ENCODE results near the gene SPEN. TPM values are rescaled to one million over a fixed set of nuclear protein-coding genes. Genes with fewer than 3 reads are reported as not detected.

Gene SPEN
- polyA plus RNA-seq, 1 donor (not counting 4 experiments of a cell fraction or from before 2014, with no cell fraction given), result 8.9 TPM

DNA sequence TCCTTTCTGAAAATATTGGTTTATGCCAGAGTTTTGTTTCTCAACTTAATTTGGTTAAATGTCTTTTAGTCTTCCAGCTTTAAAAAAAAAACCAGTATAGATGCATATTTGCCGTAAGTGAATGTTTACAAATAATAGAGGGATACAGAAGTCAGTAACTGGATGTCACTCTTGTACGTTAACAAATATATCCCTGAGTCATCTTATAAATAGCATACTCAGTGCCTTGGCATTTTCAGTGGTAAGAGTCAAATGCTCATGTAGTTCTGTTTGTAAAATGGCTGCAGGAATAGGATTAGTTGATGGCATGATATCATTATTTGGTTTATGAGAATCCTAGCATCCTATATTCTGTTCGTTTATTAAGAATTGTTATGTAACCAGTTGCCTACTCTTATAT lies 55.4 kb downstream of the SPEN start:
- Histone ChIP-seq H3K9ac (ENCODE audit: control insufficient read depth, extremely low read depth, insufficient read depth, low read length) (no peak overlapping the region), H3K4me3 (ENCODE audit: control insufficient read depth in 2 of 3, extremely low read depth in 1 of 3, insufficient read depth in 2 of 3, low read depth in 1 of 3, low read length in 3 of 3) (no peak overlapping the region), H3K36me3 (ENCODE audit: control insufficient read depth in 2 of 2, extremely low read depth in 1 of 2, insufficient read depth in 2 of 2, low read length in 2 of 2) (peaks cover 1 to 6% of the 10 kb centered on the region in 2 experiments), H3K9me3 (ENCODE audit: control insufficient read depth, low read depth, low read length) (no peaks in the 10 kb centered on the region), H2AFZ (ENCODE audit: control insufficient read depth, low read length) (no peak overlapping the region), H4K20me1 (ENCODE audit: control insufficient read depth, extremely low read depth, insufficient read depth, low read length) (peaks cover 3% of the 10 kb centered on the region), H3K4me1 (ENCODE audit: control insufficient read depth, extremely low read depth, insufficient read depth, low read length) (peaks cover 14% of the 10 kb centered on the region), H3K27me3 (ENCODE audit: control insufficient read depth, extremely low read depth, insufficient read depth, low read length) (no peaks in the 10 kb centered on the region), H3K27ac (ENCODE audit: control insufficient read depth, insufficient read depth, low read length) (peak overlapping the region; percentile 45), H3K79me2 (ENCODE audit: control insufficient read depth, insufficient read depth, low read length) (peaks cover 97% of the 10 kb centered on the region), H3K4me2 (ENCODE audit: control insufficient read depth, extremely low read depth, insufficient read depth, low read depth, low read length) (no peak overlapping the region), H3K9me1 (ENCODE audit: control insufficient read depth, extremely low read depth, insufficient read depth, low read length) (no peaks in the 10 kb centered on the region)
- dilution Hi-C loops (cut with MboI; ENCODE audit: extremely low pct_ligation_motif_present, low sequenced_read_pairs), result no loop called here
- TF ChIP-seq EZH2 (IDR thresholded peaks at IDR 0.05; ENCODE audit: low read length) (no peak), CTCF (optimal IDR thresholded peaks at IDR 0.05 in 1 of 3, IDR thresholded peaks at IDR 0.05 in 1 of 3, conservative IDR thresholded peaks at IDR 0.05 in 1 of 3; ENCODE audit: extremely low read depth in 1 of 3, insufficient read depth in 2 of 3, low read length in 3 of 3) (no peak)
- FAIRE-seq, result no peak
- DNase-seq (ENCODE audit: low read depth, low spot score), result no peak

DNA sequence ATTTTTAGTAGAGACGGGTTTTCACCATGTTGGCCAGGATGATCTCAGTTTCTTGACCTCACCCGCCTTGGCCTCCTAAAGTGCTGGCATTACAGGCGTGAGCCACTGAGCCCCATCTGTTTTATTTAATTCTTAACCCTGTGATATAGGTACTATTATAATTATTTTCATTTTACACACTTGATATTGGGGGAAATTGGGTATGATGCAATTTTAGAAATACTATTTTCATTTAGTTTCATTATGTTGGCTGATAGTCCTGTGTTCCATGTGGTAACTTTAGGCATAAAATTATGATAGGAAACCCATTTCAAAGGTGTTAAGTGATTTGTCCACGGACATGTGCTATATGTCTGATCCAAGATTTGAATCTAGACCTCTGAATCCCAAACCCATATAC lies 61.1 kb downstream of the SPEN start:
- no peak overlapping the region for H3K4me2 ChIP-seq (ENCODE audit: control insufficient read depth, extremely low read depth, insufficient read depth, low read depth, low read length)
- no peak overlapping the region for H3K4me3 ChIP-seq (ENCODE audit: control insufficient read depth in 2 of 3, extremely low read depth in 1 of 3, insufficient read depth in 2 of 3, low read depth in 1 of 3, low read length in 3 of 3)
- no peak overlapping the region for H3K9ac ChIP-seq (ENCODE audit: control insufficient read depth, extremely low read depth, insufficient read depth, low read length)
- no peak for TF ChIP-seq EZH2 (IDR thresholded peaks at IDR 0.05; ENCODE audit: low read length)
- peaks cover 84% of the 10 kb centered on the region for H3K79me2 ChIP-seq (ENCODE audit: control insufficient read depth, insufficient read depth, low read length)
- FAIRE-seq, result no peak
- H4K20me1 ChIP-seq (ENCODE audit: control insufficient read depth, extremely low read depth, insufficient read depth, low read length), result no peaks in the 10 kb centered on the region
- H3K36me3 ChIP-seq (ENCODE audit: control insufficient read depth in 2 of 2, extremely low read depth in 1 of 2, insufficient read depth in 2 of 2, low read length in 2 of 2), result peaks cover 7 to 18% of the 10 kb centered on the region in 2 experiments
- no peak overlapping the region for H3K27ac ChIP-seq (ENCODE audit: control insufficient read depth, insufficient read depth, low read length)
- dilution Hi-C loops (cut with MboI; ENCODE audit: extremely low pct_ligation_motif_present, low sequenced_read_pairs), result no loop called here
- H3K9me3 ChIP-seq (ENCODE audit: control insufficient read depth, low read depth, low read length), result no peaks in the 10 kb centered on the region
- H3K27me3 ChIP-seq (ENCODE audit: control insufficient read depth, extremely low read depth, insufficient read depth, low read length), result no peaks in the 10 kb centered on the region
- no peaks in the 10 kb centered on the region for H3K9me1 ChIP-seq (ENCODE audit: control insufficient read depth, extremely low read depth, insufficient read depth, low read length)
- DNase-seq (ENCODE audit: low read depth, low spot score), result no peak
- no peaks in the 10 kb centered on the region for H3K4me1 ChIP-seq (ENCODE audit: control insufficient read depth, extremely low read depth, insufficient read depth, low read length)
- no peak overlapping the region for H2AFZ ChIP-seq (ENCODE audit: control insufficient read depth, low read length)

DNA sequence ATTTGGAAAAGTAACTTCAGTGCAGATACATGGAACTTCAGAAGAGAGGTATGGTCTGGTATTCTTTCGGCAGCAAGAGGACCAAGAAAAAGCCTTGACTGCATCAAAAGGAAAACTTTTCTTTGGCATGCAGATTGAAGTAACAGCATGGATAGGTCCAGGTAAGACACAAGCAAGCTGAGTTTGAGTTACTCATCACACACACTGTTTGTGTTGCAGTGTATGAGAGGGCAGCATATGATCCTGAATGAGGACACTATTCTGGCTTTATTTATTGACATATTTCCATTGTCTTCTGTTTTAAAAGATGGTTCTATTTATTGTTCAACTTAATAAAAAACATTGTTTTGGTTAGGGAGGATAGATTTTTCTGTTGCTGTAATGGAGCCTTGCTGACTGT lies 63.6 kb downstream of the SPEN start:
- TF ChIP-seq EZH2 (IDR thresholded peaks at IDR 0.05; ENCODE audit: low read length) (no peak), CTCF (optimal IDR thresholded peaks at IDR 0.05 in 1 of 3, IDR thresholded peaks at IDR 0.05 in 1 of 3, conservative IDR thresholded peaks at IDR 0.05 in 1 of 3; ENCODE audit: extremely low read depth in 1 of 3, insufficient read depth in 2 of 3, low read length in 3 of 3) (no peak)
- no peak overlapping the region for H3K9ac ChIP-seq (ENCODE audit: control insufficient read depth, extremely low read depth, insufficient read depth, low read length)
- H3K4me3 ChIP-seq (ENCODE audit: control insufficient read depth in 2 of 3, extremely low read depth in 1 of 3, insufficient read depth in 2 of 3, low read depth in 1 of 3, low read length in 3 of 3), result no peak overlapping the region
- no peaks in the 10 kb centered on the region for H3K27me3 ChIP-seq (ENCODE audit: control insufficient read depth, extremely low read depth, insufficient read depth, low read length)
- no peaks in the 10 kb centered on the region for H4K20me1 ChIP-seq (ENCODE audit: control insufficient read depth, extremely low read depth, insufficient read depth, low read length)
- H3K9me1 ChIP-seq (ENCODE audit: control insufficient read depth, extremely low read depth, insufficient read depth, low read length), result no peaks in the 10 kb centered on the region
- peaks cover 77% of the 10 kb centered on the region for H3K79me2 ChIP-seq (ENCODE audit: control insufficient read depth, insufficient read depth, low read length)
- no peak for FAIRE-seq
- no peak overlapping the region for H3K4me2 ChIP-seq (ENCODE audit: control insufficient read depth, extremely low read depth, insufficient read depth, low read depth, low read length)
- peaks cover 9 to 25% of the 10 kb centered on the region in 2 experiments for H3K36me3 ChIP-seq (ENCODE audit: control insufficient read depth in 2 of 2, extremely low read depth in 1 of 2, insufficient read depth in 2 of 2, low read length in 2 of 2)
- dilution Hi-C loops (cut with MboI; ENCODE audit: extremely low pct_ligation_motif_present, low sequenced_read_pairs), result no loop called here
- H3K4me1 ChIP-seq (ENCODE audit: control insufficient read depth, extremely low read depth, insufficient read depth, low read length), result peaks cover 3% of the 10 kb centered on the region
- H3K27ac ChIP-seq (ENCODE audit: control insufficient read depth, insufficient read depth, low read length), result no peak overlapping the region
- DNase-seq (ENCODE audit: low read depth, low spot score), result no peak
- H3K9me3 ChIP-seq (ENCODE audit: control insufficient read depth, low read depth, low read length), result no peaks in the 10 kb centered on the region
- H2AFZ ChIP-seq (ENCODE audit: control insufficient read depth, low read length), result no peak overlapping the region

Measured in keratinocyte (primary cell).